Endometrial microvascular endothelial cells (primary cell): ENCODE data around the gene SORL1. TPM values are rescaled to one million over a fixed set of nuclear protein-coding genes. Genes with fewer than 3 reads are reported as not detected.

Source experiments
- in situ Hi-C: cut with HindIII; loops from 2 replicates; pipeline ENCODE4 v1.10.0; 2017; ENCODE audit warnings: low sequenced_read_pairs, low pct_unique_long_range_greater_than_20kb; ENCODE audit errors: inconsistent ontology term
- total RNA-seq: library from RNA; depleted of rRNA; stranded (reverse); fragments of >200 nt; gene quantifications from one replicate; pipeline ENCODE4 v1.2.3, GENCODE V29; 2015; ENCODE audit errors: inconsistent ontology term

The SORL1 gene
- total RNA-seq, 1 donor from 2014 or later: 1.3 TPM

- in situ Hi-C loops: no loop called here
Observed at GRCh38 chr11:121449626-121450025, 2.5 kb upstream of the SORL1 start.

- in situ Hi-C loops: no loop called here
Observed at GRCh38 chr11:121450401-121450800, 1.7 kb upstream of the SORL1 start.

GRCh38 chr11:121451178-121451985 is 732 bp upstream of the SORL1 start:
- in situ Hi-C loops: no loop called here

GRCh38 chr11:121452609-121453150 is 566 bp downstream of the SORL1 start, which contains the start of gene SORL1-AS1:
Gene SORL1-AS1 (minus strand): TSS chr11:121452967.
- in situ Hi-C loops: no loop called here

- in situ Hi-C loops: no loop called here
Observed at GRCh38 chr11:121453589-121454299, 1.6 kb downstream of the SORL1 start.

- in situ Hi-C loops: no loop called here
Observed at GRCh38 chr11:121455115-121455514, 3.0 kb downstream of the SORL1 start.

GRCh38 chr11:121456151-121456550 is 4.0 kb downstream of the SORL1 start:
- in situ Hi-C loops: no loop called here

GRCh38 chr11:121456816-121457431 is 4.8 kb downstream of the SORL1 start:
- in situ Hi-C loops: no loop called here

- in situ Hi-C loops: no loop called here
Observed at GRCh38 chr11:121458551-121458950, 6.4 kb downstream of the SORL1 start.

GRCh38 chr11:121459413-121460017 is 7.4 kb downstream of the SORL1 start:
- in situ Hi-C loops: no loop called here

- in situ Hi-C loops: no loop called here
Observed at GRCh38 chr11:121460941-121461514, 8.9 kb downstream of the SORL1 start.

- in situ Hi-C loops: no loop called here
Observed at GRCh38 chr11:121461843-121462242, 9.7 kb downstream of the SORL1 start.

- in situ Hi-C loops: no loop called here
Observed at GRCh38 chr11:121463689-121464335, 11.7 kb downstream of the SORL1 start.

GRCh38 chr11:121464352-121464946 is 12.3 kb downstream of the SORL1 start:
- in situ Hi-C loops: no loop called here

GRCh38 chr11:121465709-121466062 is 13.6 kb downstream of the SORL1 start:
- in situ Hi-C loops: no loop called here

GRCh38 chr11:121466063-121466794 is 14.1 kb downstream of the SORL1 start:
- in situ Hi-C loops: no loop called here

GRCh38 chr11:121467471-121467870 is 15.4 kb downstream of the SORL1 start:
- in situ Hi-C loops: no loop called here
